ENCODE measurements around the gene DLGAP4.

Gene DLGAP4

DNA sequence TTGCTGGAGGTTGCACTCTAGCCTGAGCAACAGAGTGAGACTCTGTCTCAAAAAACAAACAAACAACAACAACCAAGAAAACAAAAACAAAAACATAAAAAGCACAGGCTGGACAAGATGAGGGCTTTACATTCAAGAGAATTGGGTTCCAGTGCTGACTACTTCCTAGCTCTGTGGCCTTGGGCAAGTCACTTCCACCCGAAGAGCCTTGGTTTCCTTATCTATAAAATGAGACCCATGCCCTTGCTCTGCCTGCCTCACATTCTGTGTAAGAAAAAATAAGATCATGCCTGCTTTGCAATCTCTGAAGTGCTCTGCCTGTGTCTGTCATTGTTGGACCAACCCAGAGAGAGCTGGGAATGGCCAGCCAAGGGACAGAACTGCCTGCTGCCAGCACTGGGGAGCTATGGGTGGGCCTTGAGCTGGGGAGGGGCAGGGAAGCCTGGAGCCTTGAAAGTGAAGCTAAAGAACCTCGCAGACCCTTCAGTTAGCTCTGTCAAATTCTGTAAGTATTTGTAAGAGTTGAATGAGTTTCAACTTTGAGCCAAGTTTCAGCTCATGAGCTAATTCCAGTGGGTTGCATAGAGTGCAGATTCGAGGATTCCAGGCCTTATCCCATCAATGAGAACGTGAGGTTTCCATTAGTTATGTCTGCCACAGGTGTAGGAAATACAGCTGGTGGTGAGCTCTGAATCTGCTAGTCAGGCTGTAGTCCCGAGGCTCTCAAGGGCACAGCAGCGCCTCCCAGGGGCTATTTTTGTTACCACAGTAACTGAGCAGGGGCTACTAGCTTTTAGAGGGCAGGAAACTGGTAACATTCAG is 93.2 kb downstream of the DLGAP4 start:
- no peak overlapping the region for H3K27ac Mint-ChIP-seq (ENCODE audit: low read depth)
- ATAC-seq (replicated peaks; ENCODE audit: extremely low read depth, poor library complexity, severe bottlenecking) (peak; percentile 24), DNase-seq (ENCODE audit: low spot score in 2 of 2) (peak in 1 of 2 donors; percentile 14)
- no peaks in the 10 kb centered on the region for H3K36me3 Mint-ChIP-seq (ENCODE audit: insufficient read depth)
- H3K27me3 Mint-ChIP-seq, result peaks cover 54% of the 10 kb centered on the region
- H3K4me3 Mint-ChIP-seq, result no peak overlapping the region
- H3K4me1 Mint-ChIP-seq, result no peaks in the 10 kb centered on the region
- no peaks in the 10 kb centered on the region for H3K9me3 Mint-ChIP-seq

DNA sequence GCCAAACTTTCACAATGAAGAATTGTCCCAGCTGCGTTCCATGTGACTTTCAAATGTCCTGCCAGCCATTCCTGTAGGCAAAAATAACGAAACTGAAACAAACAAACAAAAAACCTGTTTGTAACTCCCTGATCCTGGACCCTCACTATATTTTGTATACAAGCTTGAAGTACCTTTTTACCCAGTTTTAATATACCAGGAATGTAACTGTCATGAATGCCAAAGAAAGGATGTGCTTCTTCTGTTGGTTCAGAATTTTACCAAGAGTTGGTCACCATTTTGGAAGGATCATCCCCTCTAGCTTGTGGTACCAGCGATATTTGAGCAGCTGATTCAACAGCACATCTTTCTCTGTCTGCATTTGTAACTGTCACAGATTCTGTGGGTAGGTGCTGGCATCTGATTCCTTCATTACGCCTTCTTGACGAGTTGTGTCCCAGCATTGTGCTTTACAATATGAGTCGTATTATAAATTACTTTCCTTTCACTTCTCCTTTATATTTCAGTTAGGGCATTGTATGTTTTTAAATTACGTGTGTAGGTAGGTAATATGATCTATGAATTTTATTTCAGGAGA is 93.9 kb downstream of the DLGAP4 start:
- H3K36me3 Mint-ChIP-seq (ENCODE audit: insufficient read depth), result no peaks in the 10 kb centered on the region
- DNase-seq (ENCODE audit: low spot score in 2 of 2) (no peak), ATAC-seq (replicated peaks; ENCODE audit: extremely low read depth, poor library complexity, severe bottlenecking) (no peak)
- H3K4me1 Mint-ChIP-seq, result no peaks in the 10 kb centered on the region
- H3K27ac Mint-ChIP-seq (ENCODE audit: low read depth), result no peak overlapping the region
- H3K9me3 Mint-ChIP-seq, result no peaks in the 10 kb centered on the region
- H3K4me3 Mint-ChIP-seq, result no peak overlapping the region
- peaks cover 61% of the 10 kb centered on the region for H3K27me3 Mint-ChIP-seq

DNA sequence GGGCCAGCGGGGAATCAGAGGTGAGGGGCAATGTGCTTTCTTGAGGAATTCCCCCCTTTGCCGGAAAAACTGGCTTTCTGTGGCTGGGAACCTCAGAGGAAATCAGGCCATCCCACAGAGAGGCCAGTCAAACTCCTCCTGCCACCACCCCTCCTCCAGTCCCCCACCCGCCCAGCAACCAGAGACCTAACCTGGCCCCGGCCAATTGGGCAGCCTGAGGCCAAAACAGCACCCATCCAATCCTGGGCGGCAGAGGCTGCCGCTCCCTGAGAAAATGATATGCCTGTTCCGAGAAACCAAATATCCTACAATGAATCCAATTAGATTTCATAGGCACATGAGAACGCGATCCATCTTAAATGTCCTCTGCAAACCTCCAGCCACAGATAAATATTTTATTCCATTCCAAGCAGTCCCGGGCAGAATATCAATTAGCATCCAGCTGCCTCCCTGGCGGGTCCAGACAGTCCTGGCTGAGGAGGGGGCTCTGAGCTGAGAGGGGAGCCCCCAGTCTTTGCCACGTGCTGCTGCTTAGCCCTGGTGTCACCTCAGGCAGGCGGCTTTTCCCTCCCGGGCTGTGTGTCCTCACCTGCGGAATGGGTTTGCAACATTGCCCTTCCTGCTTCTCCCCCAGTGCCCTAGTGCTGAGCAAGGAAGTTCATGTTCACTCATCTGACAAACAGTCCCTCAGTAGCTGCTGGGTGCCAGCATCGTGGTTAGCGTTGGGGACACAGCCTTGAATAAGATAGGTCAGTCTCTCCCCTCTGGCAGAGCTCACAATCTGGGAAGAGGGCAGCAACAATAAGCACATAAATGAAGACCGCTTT is 95.0 kb downstream of the DLGAP4 start:
- peaks cover 68% of the 10 kb centered on the region for H3K27me3 Mint-ChIP-seq
- DNase-seq (ENCODE audit: low spot score in 2 of 2) (no peak), ATAC-seq (replicated peaks; ENCODE audit: extremely low read depth, poor library complexity, severe bottlenecking) (no peak)
- no peaks in the 10 kb centered on the region for H3K9me3 Mint-ChIP-seq
- H3K27ac Mint-ChIP-seq (ENCODE audit: low read depth), result no peak overlapping the region
- H3K4me1 Mint-ChIP-seq, result no peaks in the 10 kb centered on the region
- H3K36me3 Mint-ChIP-seq (ENCODE audit: insufficient read depth), result no peaks in the 10 kb centered on the region
- no peak overlapping the region for H3K4me3 Mint-ChIP-seq

DNA sequence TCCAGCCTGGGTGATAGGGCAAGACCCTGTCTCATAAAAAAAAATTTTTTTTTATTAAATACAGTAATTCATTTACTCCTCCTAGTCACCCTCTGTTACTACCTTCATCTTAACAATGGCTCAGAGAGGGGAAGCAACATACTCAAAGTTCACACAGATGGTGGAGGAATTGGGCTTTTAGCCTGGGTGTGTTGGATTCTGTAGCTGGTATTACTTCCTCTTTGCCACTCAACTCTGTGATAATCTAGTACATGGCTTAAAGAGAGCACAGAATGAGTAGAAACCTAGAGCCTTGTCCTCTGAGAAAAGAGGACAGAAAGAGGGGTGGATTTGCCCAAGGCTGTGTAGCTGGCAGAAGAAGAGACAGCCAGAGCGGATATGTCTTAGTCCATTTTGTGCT is 96.6 kb downstream of the DLGAP4 start:
- no peaks in the 10 kb centered on the region for H3K36me3 Mint-ChIP-seq (ENCODE audit: insufficient read depth)
- H3K27me3 Mint-ChIP-seq, result peaks cover 72% of the 10 kb centered on the region
- H3K4me1 Mint-ChIP-seq, result no peaks in the 10 kb centered on the region
- H3K9me3 Mint-ChIP-seq, result no peaks in the 10 kb centered on the region
- DNase-seq (ENCODE audit: low spot score in 2 of 2) (no peak), ATAC-seq (replicated peaks; ENCODE audit: extremely low read depth, poor library complexity, severe bottlenecking) (no peak)
- H3K27ac Mint-ChIP-seq (ENCODE audit: low read depth), result no peak overlapping the region
- H3K4me3 Mint-ChIP-seq, result no peak overlapping the region

- H3K36me3 Mint-ChIP-seq (ENCODE audit: insufficient read depth), result no peaks in the 10 kb centered on the region
- ATAC-seq (replicated peaks; ENCODE audit: extremely low read depth, poor library complexity, severe bottlenecking) (no peak), DNase-seq (ENCODE audit: low spot score in 2 of 2) (no peak)
- H3K9me3 Mint-ChIP-seq, result no peaks in the 10 kb centered on the region
- H3K27ac Mint-ChIP-seq (ENCODE audit: low read depth), result no peak overlapping the region
- H3K4me1 Mint-ChIP-seq, result no peaks in the 10 kb centered on the region
- no peak overlapping the region for H3K4me3 Mint-ChIP-seq
- peaks cover 68% of the 10 kb centered on the region for H3K27me3 Mint-ChIP-seq
Measured at GRCh38 chr20:36404435-36404978, 98.4 kb downstream of the DLGAP4 start.

DNA sequence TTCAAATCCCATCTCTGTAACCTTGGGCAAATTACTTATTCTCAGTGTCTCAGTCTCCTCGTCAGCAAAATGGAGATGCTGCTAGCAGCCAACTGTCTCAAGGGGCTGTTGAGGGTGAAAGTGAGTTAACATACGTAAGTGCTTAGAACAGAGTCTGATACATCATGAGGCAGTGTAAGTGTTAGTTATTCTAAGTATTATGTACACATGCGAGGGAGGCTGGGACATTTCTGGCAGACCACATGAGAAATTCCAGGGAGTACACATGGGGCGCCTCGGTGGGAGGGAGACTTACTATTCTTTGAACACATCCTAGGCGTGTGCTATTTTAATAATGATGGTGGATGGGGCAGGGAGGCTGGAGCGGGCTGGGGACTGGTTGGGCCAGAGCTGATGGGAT is 99.1 kb downstream of the DLGAP4 start:
- Mint-ChIP-seq H3K27ac (ENCODE audit: low read depth) (no peak overlapping the region), H3K4me3 (no peak overlapping the region)

DNA sequence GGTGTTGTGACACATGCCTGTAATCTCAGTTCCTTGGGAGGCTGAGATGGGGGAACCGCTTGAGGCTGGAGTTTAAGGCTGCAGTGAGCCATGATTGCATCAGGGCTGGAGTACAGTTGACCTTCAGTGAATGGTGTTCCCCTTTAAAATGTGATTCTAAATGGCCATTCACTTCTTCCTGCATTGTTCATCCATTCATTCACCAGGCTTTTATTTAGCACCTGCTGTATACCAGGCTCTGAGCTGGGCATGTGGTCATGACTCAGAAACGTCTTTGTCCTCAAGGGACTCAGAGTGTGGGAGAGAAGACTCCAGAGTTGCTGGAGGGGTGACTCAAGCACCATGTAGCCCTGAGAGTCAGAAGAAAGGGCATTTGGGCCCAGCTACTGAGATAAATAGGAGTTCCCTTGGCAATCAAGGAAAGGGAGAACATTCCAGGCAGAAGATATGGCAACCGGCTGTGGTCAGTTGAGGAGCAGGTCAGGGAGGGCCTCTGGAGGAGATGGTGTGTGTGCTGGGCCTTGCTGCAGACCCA is 101.1 kb downstream of the DLGAP4 start:
- Mint-ChIP-seq H3K27me3 (peaks cover 66% of the 10 kb centered on the region), H3K27ac (ENCODE audit: low read depth) (peak overlapping the region; percentile 44), H3K9me3 (no peaks in the 10 kb centered on the region), H3K4me1 (no peaks in the 10 kb centered on the region), H3K36me3 (ENCODE audit: insufficient read depth) (no peaks in the 10 kb centered on the region), H3K4me3 (no peak overlapping the region)
- DNase-seq (ENCODE audit: low spot score in 2 of 2), result no peak
- no peak for ATAC-seq (replicated peaks; ENCODE audit: extremely low read depth, poor library complexity, severe bottlenecking)

More for the DNA sequence above, 99.1 kb downstream of the DLGAP4 start:
- Mint-ChIP-seq H3K36me3 (ENCODE audit: insufficient read depth) (no peaks in the 10 kb centered on the region), H3K4me1 (no peaks in the 10 kb centered on the region), H3K9me3 (no peaks in the 10 kb centered on the region), H3K27me3 (peaks cover 69% of the 10 kb centered on the region)
- DNase-seq (ENCODE audit: low spot score in 2 of 2) (no peak), ATAC-seq (replicated peaks; ENCODE audit: extremely low read depth, poor library complexity, severe bottlenecking) (no peak)

GRCh38 chr20:36408219-36408618 is 102.1 kb downstream of the DLGAP4 start:
- H3K9me3 Mint-ChIP-seq, result no peaks in the 10 kb centered on the region
- H3K4me1 Mint-ChIP-seq, result no peaks in the 10 kb centered on the region
- DNase-seq (ENCODE audit: low spot score in 2 of 2) (no peak), ATAC-seq (replicated peaks; ENCODE audit: extremely low read depth, poor library complexity, severe bottlenecking) (no peak)
- no peak overlapping the region for H3K4me3 Mint-ChIP-seq
- H3K27me3 Mint-ChIP-seq, result peaks cover 57% of the 10 kb centered on the region
- H3K36me3 Mint-ChIP-seq (ENCODE audit: insufficient read depth), result no peaks in the 10 kb centered on the region
- no peak overlapping the region for H3K27ac Mint-ChIP-seq (ENCODE audit: low read depth)

- ATAC-seq (replicated peaks; ENCODE audit: extremely low read depth, poor library complexity, severe bottlenecking) (no peak), DNase-seq (ENCODE audit: low spot score in 2 of 2) (no peak)
- peaks cover 40% of the 10 kb centered on the region for H3K27me3 Mint-ChIP-seq
- no peaks in the 10 kb centered on the region for H3K9me3 Mint-ChIP-seq
- no peaks in the 10 kb centered on the region for H3K36me3 Mint-ChIP-seq (ENCODE audit: insufficient read depth)
- H3K27ac Mint-ChIP-seq (ENCODE audit: low read depth), result no peak overlapping the region
- no peak overlapping the region for H3K4me3 Mint-ChIP-seq
- no peaks in the 10 kb centered on the region for H3K4me1 Mint-ChIP-seq
Measured at GRCh38 chr20:36411861-36412454, 105.8 kb downstream of the DLGAP4 start.

GRCh38 chr20:36415475-36416002 is 109.4 kb downstream of the DLGAP4 start:
- no peaks in the 10 kb centered on the region for H3K4me1 Mint-ChIP-seq
- H3K27ac Mint-ChIP-seq (ENCODE audit: low read depth), result no peak overlapping the region
- DNase-seq (ENCODE audit: low spot score in 2 of 2) (no peak), ATAC-seq (replicated peaks; ENCODE audit: extremely low read depth, poor library complexity, severe bottlenecking) (no peak)
- H3K27me3 Mint-ChIP-seq, result peaks cover 44% of the 10 kb centered on the region
- H3K4me3 Mint-ChIP-seq, result no peak overlapping the region
- H3K36me3 Mint-ChIP-seq (ENCODE audit: insufficient read depth), result no peaks in the 10 kb centered on the region
- no peaks in the 10 kb centered on the region for H3K9me3 Mint-ChIP-seq

DNA sequence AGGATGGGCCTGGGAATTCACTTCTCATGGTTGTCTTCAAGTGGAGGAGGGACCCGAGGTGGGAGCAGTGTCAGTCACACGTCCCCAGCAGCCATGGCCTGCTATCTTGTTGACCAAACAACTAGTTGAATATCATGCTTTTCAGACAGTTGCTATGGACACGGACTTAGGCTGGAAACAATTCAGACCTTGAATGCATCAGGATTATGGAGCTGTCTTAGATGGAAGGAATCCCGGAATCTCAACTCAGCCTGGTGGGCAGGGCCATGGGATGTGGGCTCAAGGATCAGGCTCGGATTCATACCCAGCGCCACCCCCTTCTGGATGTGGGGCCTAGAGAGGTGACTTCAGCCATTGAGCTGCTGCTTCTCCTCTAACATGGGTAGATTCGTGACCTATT is 112.6 kb downstream of the DLGAP4 start:
- Mint-ChIP-seq H3K9me3 (no peaks in the 10 kb centered on the region), H3K4me1 (no peaks in the 10 kb centered on the region), H3K36me3 (ENCODE audit: insufficient read depth) (no peaks in the 10 kb centered on the region), H3K4me3 (no peak overlapping the region), H3K27me3 (peaks cover 41% of the 10 kb centered on the region), H3K27ac (ENCODE audit: low read depth) (no peak overlapping the region)
- DNase-seq (ENCODE audit: low spot score in 2 of 2) (no peak), ATAC-seq (replicated peaks; ENCODE audit: extremely low read depth, poor library complexity, severe bottlenecking) (no peak)

GRCh38 chr20:36421641-36422040 is 115.5 kb downstream of the DLGAP4 start:
- Mint-ChIP-seq H3K36me3 (ENCODE audit: insufficient read depth) (no peaks in the 10 kb centered on the region), H3K27me3 (peaks cover 44% of the 10 kb centered on the region), H3K4me3 (no peak overlapping the region), H3K4me1 (no peaks in the 10 kb centered on the region), H3K9me3 (no peaks in the 10 kb centered on the region), H3K27ac (ENCODE audit: low read depth) (no peak overlapping the region)
- no peak for DNase-seq (ENCODE audit: low spot score in 2 of 2)
- no peak for ATAC-seq (replicated peaks; ENCODE audit: extremely low read depth, poor library complexity, severe bottlenecking)
